RWPE2 (cell line): ENCODE data around the gene APOBEC3F.
"Not testable (repeated sequence)": the region's sequence is repeated elsewhere in the genome, so short reads cannot be mapped to it uniquely, and the experiment has no call there.

Experiments used
- ATAC-seq: fragments of 200-7000 bp; cut with Tn5 transposase; 3 replicates; pipeline ENCODE4 v1.9.1; 2021; ENCODE audit warnings: low read depth
- DNase-seq: peaks from one replicate; pipeline ENCODE4 v3.0.0-alpha.2; 2020; ENCODE audit warnings: low spot score
- H3K27ac ChIP-seq: fragments of 450-650 bp; 2 replicates; pipeline ENCODE4 v1.5.1; 2017; ENCODE audit warnings: mild to moderate bottlenecking; ENCODE audit not compliant: poor library complexity, severe bottlenecking
- H3K27me3 ChIP-seq: fragments of 250-450 bp; sonication (Bioruptor Pico); 2 replicates; pipeline ENCODE4 v1.5.1; 2021; ENCODE audit warnings: mild to moderate bottlenecking, moderate library complexity; ENCODE audit not compliant: insufficient read depth, poor library complexity, severe bottlenecking
- H3K36me3 ChIP-seq: fragments of 250-450 bp; sonication (Bioruptor Pico); 2 replicates; pipeline ENCODE4 v1.5.1; 2020; ENCODE audit warnings: low read depth, mild to moderate bottlenecking, moderate library complexity
- H3K4me1 ChIP-seq: fragments of 250-450 bp; sonication (Bioruptor Pico); 2 replicates; pipeline ENCODE4 v1.5.1; 2021; ENCODE audit warnings: mild to moderate bottlenecking, moderate library complexity; ENCODE audit not compliant: insufficient read depth, poor library complexity, severe bottlenecking
- H3K4me3 ChIP-seq: fragments of 250-450 bp; sonication (Bioruptor Pico); 2 replicates; pipeline ENCODE4 v1.5.1; 2021; ENCODE audit warnings: mild to moderate bottlenecking, moderate library complexity; ENCODE audit not compliant: severe bottlenecking
- H3K9me3 ChIP-seq: fragments of 250-450 bp; sonication (Bioruptor Pico); 2 replicates; pipeline ENCODE4 v1.5.1; 2021; ENCODE audit warnings: mild to moderate bottlenecking, moderate library complexity; ENCODE audit not compliant: severe bottlenecking
- CTCF ChIP-seq: fragments of 450-650 bp; IDR thresholded peaks from one replicate; pipeline ENCODE4 v1.5.1; 2017; ENCODE audit warnings: mild to moderate bottlenecking, moderate library complexity; ENCODE audit not compliant: poor library complexity, severe bottlenecking

The APOBEC3F gene

GRCh38 chr22:39070186-39070585, 29.5 kb downstream of the APOBEC3F start:
- ATAC-seq (no peak), DNase-seq (no peak)
- no peak overlapping the region for H3K27ac ChIP-seq
- H3K9me3 ChIP-seq, result no peaks in the 10 kb centered on the region
- H3K4me3 ChIP-seq, result no peak overlapping the region
- H3K4me1 ChIP-seq, result peaks cover 13% of the 10 kb centered on the region
- no peaks in the 10 kb centered on the region for H3K27me3 ChIP-seq
- TF ChIP-seq CTCF, result no peak
- H3K36me3 ChIP-seq, result no peaks in the 10 kb centered on the region

DNA sequence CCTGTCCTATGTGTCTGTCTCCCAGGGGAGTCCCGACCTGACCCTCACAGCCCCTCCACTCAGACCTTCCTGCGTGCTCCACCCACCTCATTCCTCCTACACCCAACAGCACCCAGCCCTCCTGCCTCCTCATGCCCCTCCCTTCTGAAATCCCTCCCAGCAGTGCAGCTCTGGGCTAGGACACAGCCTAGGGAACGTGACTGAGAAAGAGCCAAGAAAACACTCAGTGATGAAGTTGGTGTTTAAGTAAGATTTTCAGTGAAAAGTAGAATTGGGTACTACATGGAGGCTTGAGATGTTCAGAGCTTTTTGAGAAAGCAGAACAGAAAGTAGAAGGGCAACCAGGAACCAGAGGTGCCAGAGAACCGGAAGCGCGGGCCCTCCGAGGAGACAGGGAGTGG, 31.9 kb downstream of the APOBEC3F start:
- H3K4me3 ChIP-seq, H3K27ac ChIP-seq, H3K4me1 ChIP-seq, DNase-seq, H3K27me3 ChIP-seq, ATAC-seq, H3K36me3 ChIP-seq, H3K9me3 ChIP-seq: not testable (repeated sequence)

DNA sequence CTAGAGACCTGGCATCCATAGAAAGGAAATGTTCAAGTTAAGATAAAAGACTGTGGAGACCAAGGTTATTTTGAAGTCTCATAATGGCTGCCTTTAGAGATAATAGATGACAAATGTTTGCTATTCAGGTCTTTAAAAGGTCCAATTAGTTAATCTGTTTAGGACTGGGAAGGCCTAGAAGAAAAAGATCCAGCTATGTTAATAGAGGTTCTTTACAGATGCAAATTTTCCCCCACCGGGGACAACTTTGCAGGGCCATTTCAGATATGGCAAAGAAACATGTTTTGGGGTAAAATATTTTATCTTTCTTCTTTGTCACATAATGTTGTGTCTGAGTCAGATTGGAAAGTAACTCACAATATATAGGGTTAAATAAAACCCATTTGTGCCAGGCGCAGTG, 33.3 kb downstream of the APOBEC3F start:
- no peaks in the 10 kb centered on the region for H3K27me3 ChIP-seq

DNA sequence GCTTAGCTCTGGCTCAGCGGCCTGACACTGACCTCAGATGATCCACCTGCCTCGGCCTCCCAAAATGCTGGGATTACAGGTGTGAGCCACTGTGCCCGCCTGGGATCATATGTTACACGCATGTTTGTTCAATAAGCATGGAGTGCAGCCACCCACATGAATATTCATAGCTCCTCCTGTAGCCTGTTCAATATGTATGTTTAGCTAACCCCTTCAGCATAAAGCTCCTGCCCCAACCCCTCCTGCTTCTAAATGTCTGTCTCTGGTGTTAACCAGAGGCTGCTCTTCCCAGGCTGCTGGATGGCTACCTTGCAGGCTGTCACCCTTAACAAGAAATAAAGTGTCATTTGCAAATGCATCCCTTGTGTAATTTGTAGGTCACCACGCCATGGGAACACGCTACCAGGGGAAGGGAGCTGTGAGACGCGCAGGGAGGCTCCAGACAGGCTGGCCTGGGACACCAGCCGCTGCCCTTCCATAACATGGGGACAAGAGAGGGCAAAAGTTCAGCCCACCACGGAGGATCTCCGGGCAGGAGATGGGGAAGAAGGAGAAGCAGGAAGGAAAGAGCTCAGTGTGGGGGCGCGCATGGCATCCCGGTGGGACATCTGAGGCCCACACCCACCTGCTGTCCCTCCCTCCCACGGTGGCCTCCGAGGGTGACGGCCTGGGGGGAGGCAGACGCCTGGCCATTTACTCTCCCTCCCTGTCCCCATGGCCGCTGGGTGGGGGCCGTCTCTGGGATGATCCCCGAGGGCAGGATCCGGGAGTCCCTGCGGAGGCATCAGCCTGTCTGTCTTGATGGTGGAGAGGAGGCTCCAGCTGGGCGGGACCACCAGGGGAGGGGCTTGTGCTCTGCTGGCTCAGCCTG, 35.7 kb downstream of the APOBEC3F start:
- not testable (repeated sequence) for H3K36me3 ChIP-seq, H3K4me3 ChIP-seq, H3K27me3 ChIP-seq, H3K27ac ChIP-seq, H3K4me1 ChIP-seq, H3K9me3 ChIP-seq, DNase-seq
- peak; percentile 91; the same call in 2 of the 3 replicates for ATAC-seq

More for the DNA sequence above, 33.3 kb downstream of the APOBEC3F start:
- TF ChIP-seq CTCF, result no peak
- no peak for ATAC-seq
- Histone ChIP-seq H3K36me3 (no peaks in the 10 kb centered on the region), H3K9me3 (no peaks in the 10 kb centered on the region), H3K4me3 (no peak overlapping the region), H3K4me1 (no peaks in the 10 kb centered on the region), H3K27ac (no peak overlapping the region)
- no peak for DNase-seq

GRCh38 chr22:39077026-39077840, 36.6 kb downstream of the APOBEC3F start, which contains the start of gene APOBEC3G:
APOBEC3G (plus strand) TSS chr22:39077275; CDS start chr22:39077362, 87 bp downstream.
- not testable (repeated sequence) for H3K4me1 ChIP-seq, H3K27ac ChIP-seq, DNase-seq, H3K9me3 ChIP-seq, H3K27me3 ChIP-seq, H3K36me3 ChIP-seq
- H3K4me3 ChIP-seq, result peak within 1 kb of the TSS; percentile 16
- ATAC-seq, result peak; percentile 69

DNA sequence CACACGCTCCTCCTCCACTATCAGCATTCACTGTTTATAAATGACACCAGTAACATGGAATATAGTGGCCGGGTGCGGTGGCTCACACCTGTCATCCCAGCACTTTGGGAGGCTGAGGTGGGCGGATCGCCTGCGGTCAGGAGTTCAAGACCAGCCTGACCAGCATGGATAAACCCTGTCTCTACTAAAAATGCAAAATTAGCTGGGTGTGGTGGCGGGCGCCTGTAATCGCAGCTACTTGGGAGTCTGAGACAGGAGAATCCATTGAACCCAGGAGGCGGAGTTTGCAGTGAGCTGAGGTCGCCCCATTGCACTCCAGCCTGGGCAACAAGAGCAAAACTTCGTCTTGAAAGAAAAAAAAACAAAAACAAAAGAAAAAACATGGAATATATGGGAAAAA, 37.2 kb downstream of the APOBEC3F start:
- not testable (repeated sequence) for H3K27me3 ChIP-seq, H3K9me3 ChIP-seq, H3K36me3 ChIP-seq, H3K4me1 ChIP-seq, ATAC-seq, H3K4me3 ChIP-seq, DNase-seq, H3K27ac ChIP-seq
